ENCODE measurements around the gene NT5C3B.
A peak's percentile ranks its signal among the peaks of the same experiment; 100 is the strongest.
"Not testable (repeated sequence)": the region's sequence is repeated elsewhere in the genome, so short reads cannot be mapped to it uniquely, and the experiment has no call there.

NT5C3B gene

GRCh38 chr17:41835800-41836549, at the start of gene NT5C3B:
Gene NT5C3B (minus strand): TSS chr17:41836232. CDS start chr17:41836193, 39 bp downstream.
- peaks cover 10% of the 10 kb centered on the region for H3K4me1 Mint-ChIP-seq
- peaks cover 5% of the 10 kb centered on the region for H3K36me3 Mint-ChIP-seq (ENCODE audit: insufficient read depth)
- H3K27me3 Mint-ChIP-seq, result no peaks in the 10 kb centered on the region
- DNase-seq (ENCODE audit: low spot score in 2 of 2), result peak in 1 of 2 donors; percentile 22
- ATAC-seq (replicated peaks; ENCODE audit: extremely low read depth, poor library complexity, severe bottlenecking), result peak; percentile 70
- peak within 1 kb of the TSS; percentile 30 for H3K27ac Mint-ChIP-seq (ENCODE audit: low read depth)
- no peaks in the 10 kb centered on the region for H3K9me3 Mint-ChIP-seq
- H3K4me3 Mint-ChIP-seq, result peak within 1 kb of the TSS; percentile 81

GRCh38 chr17:41885733-41886132, 49.7 kb upstream of the NT5C3B start:
- H3K9me3 Mint-ChIP-seq, result no peaks in the 10 kb centered on the region
- DNase-seq (ENCODE audit: low spot score in 2 of 2), result no peak
- no peak overlapping the region for H3K4me3 Mint-ChIP-seq
- H3K4me1 Mint-ChIP-seq, result no peaks in the 10 kb centered on the region
- no peaks in the 10 kb centered on the region for H3K27me3 Mint-ChIP-seq
- no peak for ATAC-seq (replicated peaks; ENCODE audit: extremely low read depth, poor library complexity, severe bottlenecking)
- H3K27ac Mint-ChIP-seq (ENCODE audit: low read depth), result no peak overlapping the region
- peaks cover 80% of the 10 kb centered on the region for H3K36me3 Mint-ChIP-seq (ENCODE audit: insufficient read depth)

- H3K4me1 Mint-ChIP-seq, result no peaks in the 10 kb centered on the region
- H3K9me3 Mint-ChIP-seq, result no peaks in the 10 kb centered on the region
- DNase-seq (ENCODE audit: low spot score in 2 of 2) (no peak), ATAC-seq (replicated peaks; ENCODE audit: extremely low read depth, poor library complexity, severe bottlenecking) (no peak)
- no peak overlapping the region for H3K4me3 Mint-ChIP-seq
- no peaks in the 10 kb centered on the region for H3K27me3 Mint-ChIP-seq
- peaks cover 77% of the 10 kb centered on the region for H3K36me3 Mint-ChIP-seq (ENCODE audit: insufficient read depth)
- no peak overlapping the region for H3K27ac Mint-ChIP-seq (ENCODE audit: low read depth)
Observed at GRCh38 chr17:41882756-41883155, 46.7 kb upstream of the NT5C3B start.

- ATAC-seq (replicated peaks; ENCODE audit: extremely low read depth, poor library complexity, severe bottlenecking) (no peak), DNase-seq (ENCODE audit: low spot score in 2 of 2) (no peak)
- peaks cover 71% of the 10 kb centered on the region for H3K36me3 Mint-ChIP-seq (ENCODE audit: insufficient read depth)
- H3K4me1 Mint-ChIP-seq, result no peaks in the 10 kb centered on the region
- H3K4me3 Mint-ChIP-seq, result no peak overlapping the region
- H3K27me3 Mint-ChIP-seq, result no peaks in the 10 kb centered on the region
- no peaks in the 10 kb centered on the region for H3K9me3 Mint-ChIP-seq
- no peak overlapping the region for H3K27ac Mint-ChIP-seq (ENCODE audit: low read depth)
Observed at GRCh38 chr17:41880130-41880529, 44.1 kb upstream of the NT5C3B start.

GRCh38 chr17:41874293-41874670, 38.2 kb upstream of the NT5C3B start:
- peaks cover 40% of the 10 kb centered on the region for H3K36me3 Mint-ChIP-seq (ENCODE audit: insufficient read depth)
- ATAC-seq (replicated peaks; ENCODE audit: extremely low read depth, poor library complexity, severe bottlenecking); H3K4me1 Mint-ChIP-seq: not testable (repeated sequence)

GRCh38 chr17:41873559-41874292, 37.7 kb upstream of the NT5C3B start:
- ATAC-seq (replicated peaks; ENCODE audit: extremely low read depth, poor library complexity, severe bottlenecking) (no peak), DNase-seq (ENCODE audit: low spot score in 2 of 2) (no peak)
- no peak overlapping the region for H3K4me3 Mint-ChIP-seq
- H3K27ac Mint-ChIP-seq (ENCODE audit: low read depth), result no peak overlapping the region
- no peaks in the 10 kb centered on the region for H3K9me3 Mint-ChIP-seq
- H3K4me1 Mint-ChIP-seq, result no peaks in the 10 kb centered on the region
- H3K27me3 Mint-ChIP-seq, result no peaks in the 10 kb centered on the region
- H3K36me3 Mint-ChIP-seq (ENCODE audit: insufficient read depth), result peaks cover 43% of the 10 kb centered on the region

More at GRCh38 chr17:41874293-41874670, 38.2 kb upstream of the NT5C3B start:
- not testable (repeated sequence) for H3K27me3 Mint-ChIP-seq; DNase-seq (ENCODE audit: low spot score in 2 of 2); H3K9me3 Mint-ChIP-seq; H3K27ac Mint-ChIP-seq (ENCODE audit: low read depth); H3K4me3 Mint-ChIP-seq

GRCh38 chr17:41871789-41872188, 35.8 kb upstream of the NT5C3B start:
- Mint-ChIP-seq H3K4me3 (no peak overlapping the region), H3K27me3 (no peaks in the 10 kb centered on the region), H3K4me1 (no peaks in the 10 kb centered on the region), H3K27ac (ENCODE audit: low read depth) (no peak overlapping the region), H3K9me3 (no peaks in the 10 kb centered on the region), H3K36me3 (ENCODE audit: insufficient read depth) (peaks cover 40% of the 10 kb centered on the region)
- ATAC-seq (replicated peaks; ENCODE audit: extremely low read depth, poor library complexity, severe bottlenecking), result no peak
- DNase-seq (ENCODE audit: low spot score in 2 of 2), result no peak

- DNase-seq (ENCODE audit: low spot score in 2 of 2) (no peak), ATAC-seq (replicated peaks; ENCODE audit: extremely low read depth, poor library complexity, severe bottlenecking) (no peak)
- no peaks in the 10 kb centered on the region for H3K9me3 Mint-ChIP-seq
- peaks cover 37% of the 10 kb centered on the region for H3K36me3 Mint-ChIP-seq (ENCODE audit: insufficient read depth)
- H3K27me3 Mint-ChIP-seq, result no peaks in the 10 kb centered on the region
- no peak overlapping the region for H3K4me3 Mint-ChIP-seq
- H3K27ac Mint-ChIP-seq (ENCODE audit: low read depth), result no peak overlapping the region
- H3K4me1 Mint-ChIP-seq, result no peaks in the 10 kb centered on the region
Observed at GRCh38 chr17:41870627-41871026, 34.6 kb upstream of the NT5C3B start.

- H3K4me1 Mint-ChIP-seq, result no peaks in the 10 kb centered on the region
- H3K9me3 Mint-ChIP-seq, result no peaks in the 10 kb centered on the region
- H3K27me3 Mint-ChIP-seq, result no peaks in the 10 kb centered on the region
- H3K4me3 Mint-ChIP-seq, result no peak overlapping the region
- H3K36me3 Mint-ChIP-seq (ENCODE audit: insufficient read depth), result peaks cover 38% of the 10 kb centered on the region
- no peak for DNase-seq (ENCODE audit: low spot score in 2 of 2)
- no peak for ATAC-seq (replicated peaks; ENCODE audit: extremely low read depth, poor library complexity, severe bottlenecking)
- H3K27ac Mint-ChIP-seq (ENCODE audit: low read depth), result no peak overlapping the region
Observed at GRCh38 chr17:41870097-41870496, 34.1 kb upstream of the NT5C3B start.

GRCh38 chr17:41869426-41869825, 33.4 kb upstream of the NT5C3B start:
- Mint-ChIP-seq H3K36me3 (ENCODE audit: insufficient read depth) (peaks cover 33% of the 10 kb centered on the region), H3K27ac (ENCODE audit: low read depth) (no peak overlapping the region)

GRCh38 chr17:41868568-41868967, 32.5 kb upstream of the NT5C3B start:
- Mint-ChIP-seq H3K27me3 (no peaks in the 10 kb centered on the region), H3K27ac (ENCODE audit: low read depth) (no peak overlapping the region), H3K4me1 (no peaks in the 10 kb centered on the region), H3K9me3 (no peaks in the 10 kb centered on the region), H3K4me3 (no peak overlapping the region), H3K36me3 (ENCODE audit: insufficient read depth) (peaks cover 32% of the 10 kb centered on the region)
- no peak for ATAC-seq (replicated peaks; ENCODE audit: extremely low read depth, poor library complexity, severe bottlenecking)
- DNase-seq (ENCODE audit: low spot score in 2 of 2), result no peak

More at GRCh38 chr17:41869426-41869825, 33.4 kb upstream of the NT5C3B start:
- ATAC-seq (replicated peaks; ENCODE audit: extremely low read depth, poor library complexity, severe bottlenecking) (no peak), DNase-seq (ENCODE audit: low spot score in 2 of 2) (no peak)
- Mint-ChIP-seq H3K27me3 (no peaks in the 10 kb centered on the region), H3K4me1 (no peaks in the 10 kb centered on the region), H3K4me3 (no peak overlapping the region), H3K9me3 (no peaks in the 10 kb centered on the region)

- ATAC-seq (replicated peaks; ENCODE audit: extremely low read depth, poor library complexity, severe bottlenecking) (peak; percentile 4), DNase-seq (ENCODE audit: low spot score in 2 of 2) (no peak)
- H3K4me3 Mint-ChIP-seq, result no peak overlapping the region
- no peaks in the 10 kb centered on the region for H3K9me3 Mint-ChIP-seq
- H3K36me3 Mint-ChIP-seq (ENCODE audit: insufficient read depth), result peaks cover 22% of the 10 kb centered on the region
- no peak overlapping the region for H3K27ac Mint-ChIP-seq (ENCODE audit: low read depth)
- H3K4me1 Mint-ChIP-seq, result peaks cover 16% of the 10 kb centered on the region
- H3K27me3 Mint-ChIP-seq, result no peaks in the 10 kb centered on the region
Observed at GRCh38 chr17:41865596-41865893, 29.5 kb upstream of the NT5C3B start.

All from central memory CD8-positive, alpha-beta T cell (primary cell).